ENCODE results near the gene ATP9B. TPM values are rescaled to one million over a fixed set of nuclear protein-coding genes. Genes with fewer than 3 reads are reported as not detected.

Gene ATP9B
- total RNA-seq, 1 experiment from 2014 or later = 17.8 TPM

- CTCF ChIA-PET = no interaction called here
- POLR2A ChIA-PET = no interaction called here
- Histone ChIP-seq H3K27ac (ENCODE audit: low read depth, low read length) (no peak overlapping the region), H2AFZ (ENCODE audit: low read depth, low read length, poor library complexity, severe bottlenecking) (no peak overlapping the region), H3K9me2 (ENCODE audit: insufficient read depth) (no peaks in the 10 kb centered on the region), H3K27me3 (ENCODE audit: insufficient read depth, low read length) (no peaks in the 10 kb centered on the region), H3K36me3 (ENCODE audit: control insufficient read depth in 1 of 2, insufficient read depth in 2 of 2, low read length in 2 of 2) (no peaks in the 10 kb centered on the region), H3K4me3 (replicated peaks in 1 of 2; ENCODE audit: low read depth in 1 of 2, low read length in 2 of 2) (no peak overlapping the region), H3K9me3 (ENCODE audit: control insufficient read depth in 1 of 2, insufficient read depth in 1 of 2, low read depth in 1 of 2, low read length in 2 of 2) (no peaks in the 10 kb centered on the region; a peak in 1 of 4 replicates), H3K4me2 (ENCODE audit: low read length) (no peak overlapping the region), H3K79me2 (ENCODE audit: insufficient read depth, low read length) (peaks cover 43% of the 10 kb centered on the region), H3K4me1 (ENCODE audit: control insufficient read depth in 1 of 2, insufficient read depth in 2 of 2, low read length in 2 of 2) (no peaks in the 10 kb centered on the region), H3K9ac (ENCODE audit: low read length) (no peak overlapping the region), H4K20me1 (ENCODE audit: insufficient read depth) (0 out of 2 replicates have a peak, but pooled peaks cover under 1% of the 10 kb centered on the region)
- no peak for TF ChIP-seq ELF1 (IDR thresholded peaks at IDR 0.05; ENCODE audit: borderline replicate concordance, low read depth)
- TF ChIP-seq REST (IDR thresholded peaks at IDR 0.05; ENCODE audit: low read depth) = no peak
- no peak for TF ChIP-seq POLR2AphosphoS5 (IDR thresholded peaks at IDR 0.05; ENCODE audit: low read depth, low read length)
- TF ChIP-seq ZFX (IDR thresholded peaks at IDR 0.05) = no peak
- TF ChIP-seq ZNF274 (IDR thresholded peaks at IDR 0.05; ENCODE audit: low read depth, low read length) = no peak
- TF ChIP-seq POLR2A (IDR thresholded peaks at IDR 0.05; ENCODE audit: borderline replicate concordance, extremely low read depth, insufficient read depth, insufficient read length) = no peak
- TF ChIP-seq ZBTB33 (IDR thresholded peaks at IDR 0.05; ENCODE audit: extremely low read depth, insufficient replicate concordance, low read length) = no peak
- TF ChIP-seq EZH2 (IDR thresholded peaks at IDR 0.05) = no peak
- TF ChIP-seq SP1 (IDR thresholded peaks at IDR 0.05; ENCODE audit: low read depth) = no peak
- no peak for TF ChIP-seq SIN3A (IDR thresholded peaks at IDR 0.05; ENCODE audit: low read depth)
- TF ChIP-seq RAD21 (IDR thresholded peaks at IDR 0.05; ENCODE audit: low read depth) = no peak
- no peak for TF ChIP-seq TCF7L2 (IDR thresholded peaks at IDR 0.05; ENCODE audit: borderline replicate concordance, extremely low read depth, insufficient read depth, insufficient read length)
- no peak for TF ChIP-seq CBX3 (IDR thresholded peaks at IDR 0.05; ENCODE audit: low read depth)
- no peak for TF ChIP-seq ATF3 (IDR thresholded peaks at IDR 0.05)
- TF ChIP-seq JUND (IDR thresholded peaks at IDR 0.05) = no peak
- no peak for TF ChIP-seq EGR1 (IDR thresholded peaks at IDR 0.05; ENCODE audit: low read depth)
- TF ChIP-seq CEBPB (IDR thresholded peaks at IDR 0.05; ENCODE audit: low read depth) = no peak
- no peak for TF ChIP-seq CTCF (IDR thresholded peaks at IDR 0.05 in 2 of 3, conservative IDR thresholded peaks at IDR 0.05 in 1 of 3; ENCODE audit: borderline replicate concordance in 1 of 3, insufficient read depth in 1 of 3, low read depth in 2 of 3, low read length in 2 of 3)
- no peak for TF ChIP-seq FOSL1 (IDR thresholded peaks at IDR 0.05; ENCODE audit: low read depth)
- TF ChIP-seq SRF (IDR thresholded peaks at IDR 0.05; ENCODE audit: low read depth) = no peak
- intact Hi-C loops (cut with micrococcal nuclease) = no loop called here
- DNase-seq (ENCODE audit: low read depth, low spot score) = no peak
- no peak for ATAC-seq
- BruUV-seq (replicated peaks) = no TSS peak
- RAD21 ChIA-PET (ENCODE audit: low non-redundant PET in 1 of 2, low total read pairs in 2 of 2, uncharacterized antibody in 2 of 2, unreplicated experiment in 2 of 2) = no interaction called here
Observed at GRCh38 chr18:79093986-79094385, 24.8 kb downstream of the ATP9B start.

Data from HCT116 (cell line).